ENCODE results near the gene CUL9.
A peak's percentile ranks its signal among the peaks of the same experiment; 100 is the strongest.
"Not testable (repeated sequence)": the region's sequence is repeated elsewhere in the genome, so short reads cannot be mapped to it uniquely, and the experiment has no call there.

The CUL9 gene

DNA sequence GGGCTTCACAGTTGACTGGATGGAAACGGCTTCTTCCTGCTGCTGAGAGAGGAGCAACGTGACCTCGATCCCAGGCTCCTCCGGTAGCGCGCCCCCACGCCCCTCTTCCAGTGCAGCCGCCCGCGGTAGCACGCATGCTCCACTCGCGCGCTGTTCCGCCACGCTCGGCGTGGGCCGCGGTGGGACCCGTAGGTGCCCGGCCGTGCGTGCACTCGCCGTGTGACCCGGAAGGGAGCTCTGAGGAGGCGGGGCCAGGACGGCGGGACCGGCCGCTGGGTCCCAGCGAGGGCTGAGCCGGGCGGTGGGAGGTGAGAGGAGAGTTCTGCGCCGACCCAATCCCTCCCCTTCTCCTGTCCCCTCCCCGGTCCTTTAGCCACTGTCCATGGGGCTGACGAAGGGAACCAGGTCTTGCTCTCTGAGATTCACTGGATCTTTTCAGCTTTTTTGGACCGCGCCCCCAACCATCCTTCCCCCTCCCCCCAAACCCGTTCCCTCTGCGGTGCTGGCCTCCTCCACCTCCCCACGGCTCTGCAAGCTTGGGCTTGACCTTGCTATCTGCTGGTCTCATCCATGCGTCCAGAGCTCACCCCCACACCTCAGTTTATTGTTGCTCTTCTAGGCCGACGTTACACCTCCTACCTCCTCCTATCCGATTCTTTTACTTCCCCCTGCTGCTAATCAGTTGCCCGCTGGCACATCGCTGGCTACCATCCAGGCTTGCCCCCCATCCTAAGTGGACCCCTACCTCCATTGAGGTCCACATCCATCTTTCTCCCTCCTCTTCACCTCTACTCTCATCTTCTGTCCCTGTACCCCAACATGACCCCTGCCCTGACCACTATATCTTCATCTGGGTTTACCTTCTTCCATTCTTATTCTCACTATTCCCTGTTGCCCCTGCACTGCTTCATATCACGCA is at the start of gene CUL9:
Gene CUL9, plus strand, starts transcription at position 255 of the 919 bp plus-strand sequence. CDS start 2,115 bp downstream, outside the sequence.
- peak; percentile 75 for DNase-seq (ENCODE audit: low spot score)

DNA sequence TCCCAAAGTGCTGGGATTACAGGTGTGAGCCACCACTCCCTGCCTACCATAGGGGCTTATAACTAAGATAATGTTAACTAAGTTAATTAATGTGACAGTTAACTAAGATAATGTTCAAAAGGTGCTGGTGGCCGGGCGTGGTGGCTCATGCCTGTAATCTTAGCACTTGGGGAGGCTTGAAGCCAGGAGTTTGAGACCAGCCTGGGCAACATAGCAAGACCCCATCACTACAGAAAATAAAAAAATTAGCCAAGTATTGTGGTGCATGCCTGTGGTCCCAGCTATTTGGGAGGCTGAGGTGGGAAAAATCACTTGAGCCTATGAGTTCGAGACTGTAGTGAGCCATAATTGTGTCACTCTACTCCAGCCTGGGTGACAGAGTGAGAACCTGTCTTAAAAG is 43.7 kb upstream of the CUL9 start:
- DNase-seq (ENCODE audit: low spot score), result no peak

DNA sequence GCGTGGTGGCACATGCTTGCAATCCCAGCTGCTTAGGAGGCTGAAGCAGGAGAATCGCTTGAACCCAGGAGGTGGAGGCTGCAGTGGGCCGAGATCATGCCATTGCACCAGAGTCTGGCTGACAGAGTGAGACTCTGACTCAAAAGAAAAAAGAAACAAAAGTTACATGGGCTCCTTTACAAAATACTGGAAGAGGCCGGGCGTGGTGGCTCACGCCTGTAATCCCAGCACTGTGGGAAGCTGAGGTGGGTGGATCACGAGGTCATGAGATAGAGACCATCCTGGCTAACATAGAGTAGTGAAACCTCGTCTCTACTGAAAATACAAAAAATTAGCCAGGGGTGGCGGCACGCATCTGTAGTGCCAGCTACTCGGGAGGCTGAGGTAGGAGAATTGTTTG is 42.0 kb upstream of the CUL9 start:
- not testable (repeated sequence) for DNase-seq (ENCODE audit: low spot score)

DNA sequence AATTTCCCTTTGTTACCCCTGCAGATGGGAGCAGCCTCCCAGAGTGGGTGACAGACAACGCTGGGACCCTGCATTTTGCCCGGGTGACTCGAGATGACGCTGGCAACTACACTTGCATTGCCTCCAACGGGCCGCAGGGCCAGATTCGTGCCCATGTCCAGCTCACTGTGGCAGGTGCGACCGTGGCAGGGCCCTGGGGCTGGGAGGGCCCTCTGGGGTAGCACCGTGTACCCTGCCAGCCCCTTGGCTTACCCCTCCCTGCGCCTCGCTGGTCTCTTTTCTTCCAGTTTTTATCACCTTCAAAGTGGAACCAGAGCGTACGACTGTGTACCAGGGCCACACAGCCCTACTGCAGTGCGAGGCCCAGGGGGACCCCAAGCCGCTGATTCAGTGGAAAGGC is 40.4 kb upstream of the CUL9 start:
- no peak for DNase-seq (ENCODE audit: low spot score)

DNA sequence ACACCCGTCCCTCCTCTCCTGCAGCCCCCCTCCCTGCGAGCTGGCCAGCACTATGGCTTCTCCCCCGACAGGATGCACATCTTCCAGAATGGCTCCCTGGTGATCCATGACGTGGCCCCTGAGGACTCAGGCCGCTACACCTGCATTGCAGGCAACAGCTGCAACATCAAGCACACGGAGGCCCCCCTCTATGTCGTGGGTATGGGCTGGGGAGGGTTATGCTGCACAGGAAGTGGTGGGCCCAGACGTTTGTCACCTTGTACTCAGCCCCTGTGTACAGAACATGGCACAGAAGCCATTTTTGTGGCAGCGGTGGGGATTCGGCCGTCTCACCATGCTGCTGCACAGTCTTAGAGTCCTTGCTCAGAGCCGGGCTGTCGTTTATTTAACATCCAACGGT is 39.9 kb upstream of the CUL9 start:
- no peak for DNase-seq (ENCODE audit: low spot score)

DNA sequence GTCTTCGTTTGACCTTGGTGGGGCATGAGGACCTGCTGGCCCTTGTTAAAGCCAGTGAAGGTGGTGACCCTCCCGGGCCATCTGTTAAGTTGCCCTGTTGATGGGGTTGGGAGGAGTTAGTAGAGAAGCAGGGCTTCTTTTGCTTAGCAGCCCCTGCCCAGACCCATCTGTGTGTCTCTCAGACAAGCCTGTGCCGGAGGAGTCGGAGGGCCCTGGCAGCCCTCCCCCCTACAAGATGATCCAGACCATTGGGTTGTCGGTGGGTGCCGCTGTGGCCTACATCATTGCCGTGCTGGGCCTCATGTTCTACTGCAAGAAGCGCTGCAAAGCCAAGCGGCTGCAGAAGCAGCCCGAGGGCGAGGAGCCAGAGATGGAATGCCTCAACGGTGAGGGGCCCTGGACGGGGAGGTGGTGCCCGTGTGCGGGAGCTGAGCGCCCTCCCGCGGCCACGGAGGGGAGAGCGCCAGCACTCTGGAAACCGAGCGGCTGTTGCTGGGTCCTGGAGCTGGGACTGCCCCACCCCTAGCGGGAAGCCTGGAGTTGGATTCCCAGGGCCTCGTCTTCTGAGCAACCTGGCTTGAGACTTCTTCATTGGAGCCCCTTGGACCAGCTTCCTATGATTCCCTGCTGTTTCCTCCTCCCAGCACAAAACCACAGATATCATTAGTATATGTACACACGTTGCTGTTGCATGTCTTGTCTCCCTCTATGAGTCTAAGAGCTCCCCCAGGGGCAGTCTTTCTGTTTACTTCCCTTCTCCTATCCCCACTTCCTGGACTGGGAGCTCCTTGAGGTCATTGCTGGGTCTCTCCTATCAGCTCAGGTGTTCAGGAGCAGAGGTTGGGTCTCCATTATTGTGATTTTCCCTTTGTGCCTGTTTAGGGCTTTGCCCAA is 38.5 kb upstream of the CUL9 start:
- DNase-seq (ENCODE audit: low spot score), result peak; percentile 85

DNA sequence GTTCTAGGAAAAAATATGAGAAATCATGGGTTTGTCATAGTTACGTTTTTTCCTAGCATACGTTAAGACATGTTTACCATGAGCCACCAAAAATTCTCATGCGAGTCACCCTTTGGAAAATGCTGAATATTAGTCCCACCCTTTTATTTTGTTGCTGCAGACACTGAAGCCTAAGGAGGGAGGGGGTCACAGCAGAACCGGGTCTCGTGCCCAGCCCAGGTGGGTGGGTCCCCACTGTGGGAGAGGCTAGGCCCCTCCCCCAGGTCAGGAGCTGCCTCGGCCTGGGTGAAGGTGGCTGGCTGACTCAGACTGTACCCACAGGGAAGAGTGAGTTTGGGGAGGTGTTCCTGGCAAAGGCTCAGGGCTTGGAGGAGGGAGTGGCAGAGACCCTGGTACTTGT is 37.1 kb upstream of the CUL9 start:
- no peak for DNase-seq (ENCODE audit: low spot score)

DNA sequence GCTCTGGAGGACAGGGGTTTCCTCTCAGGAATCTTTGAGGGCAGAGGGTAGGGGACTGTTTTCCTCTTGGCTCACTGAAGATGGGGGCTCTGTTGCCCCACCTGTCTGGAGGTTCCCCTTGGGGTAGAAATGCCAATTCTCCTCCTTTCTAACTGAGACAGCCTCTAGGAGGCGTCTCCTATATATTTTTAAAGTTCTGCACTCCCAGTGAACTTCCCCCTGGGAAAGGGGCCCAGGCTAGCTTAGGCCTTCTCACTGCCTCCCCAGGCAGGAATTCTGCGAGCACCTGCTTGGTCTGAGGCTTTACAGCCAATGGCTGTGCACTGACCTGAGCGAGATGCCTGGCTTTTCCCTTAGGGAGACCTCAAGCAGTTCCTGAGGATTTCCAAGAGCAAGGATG is 35.7 kb upstream of the CUL9 start:
- DNase-seq (ENCODE audit: low spot score), result no peak

DNA sequence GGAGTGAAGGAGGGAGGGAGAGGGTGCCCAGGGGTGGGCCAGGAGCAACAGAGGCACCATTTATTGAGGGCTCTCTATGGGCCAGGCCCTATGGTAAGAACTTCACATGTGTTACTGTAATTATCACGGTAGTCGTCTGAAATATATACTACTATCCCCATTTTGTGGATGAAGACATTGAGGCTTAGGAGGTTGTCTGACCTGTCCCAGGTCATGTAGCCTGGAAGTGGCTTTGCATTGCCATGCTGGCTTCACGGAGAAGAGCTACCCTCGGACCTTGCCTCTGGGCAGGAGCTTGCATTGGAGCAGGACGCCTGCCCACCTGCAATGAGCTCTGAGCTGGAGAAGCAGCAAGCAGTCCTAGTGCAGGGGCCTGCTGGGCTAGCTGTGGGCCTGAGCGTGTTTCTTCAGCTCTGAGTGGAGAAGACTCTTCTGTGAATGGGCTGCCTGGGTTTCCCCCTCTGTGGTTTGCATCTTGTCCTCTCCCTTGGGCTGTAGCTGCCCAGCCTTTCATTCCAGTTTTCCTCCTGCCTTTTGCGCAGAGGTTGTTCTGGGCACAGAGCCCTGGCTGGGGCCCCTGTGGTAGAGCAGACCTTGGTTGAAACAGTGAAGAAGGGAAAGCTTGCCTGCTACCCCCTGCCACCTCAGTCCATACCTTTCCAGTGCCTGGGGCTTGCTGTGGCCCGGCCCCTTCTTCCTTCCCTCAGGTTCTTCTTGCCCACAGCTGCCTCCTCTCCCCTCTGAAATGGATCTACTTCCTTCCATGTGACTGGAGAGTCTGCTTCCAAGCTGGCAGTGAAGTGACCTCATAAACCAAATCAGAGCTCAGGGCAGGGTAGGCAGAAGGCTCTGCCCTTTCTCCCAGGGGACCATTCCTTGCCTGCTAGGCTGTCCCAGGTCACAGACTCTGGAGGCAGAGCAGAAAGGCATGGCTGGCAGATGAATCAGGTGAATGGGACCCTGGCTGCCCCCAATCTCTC is 35.0 kb upstream of the CUL9 start:
- no peak for DNase-seq (ENCODE audit: low spot score)

DNA sequence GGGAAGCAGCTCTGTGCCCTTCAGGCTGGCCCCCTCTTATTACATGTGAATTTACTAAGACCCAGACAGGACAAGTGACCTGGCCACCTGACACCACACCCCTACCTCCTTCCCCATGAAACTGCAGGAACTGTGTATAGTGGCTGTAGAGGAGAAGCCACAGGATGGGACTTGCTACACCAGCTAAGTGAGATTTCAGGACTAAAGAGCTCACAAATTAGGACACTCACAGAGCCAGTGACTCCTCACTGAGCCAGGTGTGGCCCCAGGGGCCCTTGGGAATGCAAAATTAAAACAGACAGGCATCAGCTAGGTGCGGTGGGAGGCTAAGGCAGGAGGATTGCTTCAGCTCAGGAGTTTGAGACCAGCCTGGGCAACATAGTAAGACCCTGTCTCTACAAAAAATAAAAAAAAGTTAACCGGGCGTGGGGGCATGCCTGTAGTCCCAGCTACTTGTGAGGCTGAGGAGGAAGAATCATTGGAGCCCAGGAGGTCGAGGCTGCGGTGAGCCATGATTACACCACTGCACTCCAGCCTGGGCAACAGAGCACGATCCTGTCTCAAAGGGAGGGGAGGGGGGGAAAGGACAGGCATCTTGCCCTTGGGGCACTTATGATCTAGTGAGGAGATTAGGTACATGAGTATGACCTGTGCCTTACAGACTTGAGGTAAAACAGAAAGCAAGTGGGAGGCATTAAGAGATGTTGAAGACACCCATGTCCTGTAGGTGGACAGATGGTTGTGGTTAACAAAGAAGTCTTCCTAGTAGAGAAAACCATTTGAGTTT is 34.1 kb upstream of the CUL9 start:
- DNase-seq (ENCODE audit: low spot score), result no peak

DNA sequence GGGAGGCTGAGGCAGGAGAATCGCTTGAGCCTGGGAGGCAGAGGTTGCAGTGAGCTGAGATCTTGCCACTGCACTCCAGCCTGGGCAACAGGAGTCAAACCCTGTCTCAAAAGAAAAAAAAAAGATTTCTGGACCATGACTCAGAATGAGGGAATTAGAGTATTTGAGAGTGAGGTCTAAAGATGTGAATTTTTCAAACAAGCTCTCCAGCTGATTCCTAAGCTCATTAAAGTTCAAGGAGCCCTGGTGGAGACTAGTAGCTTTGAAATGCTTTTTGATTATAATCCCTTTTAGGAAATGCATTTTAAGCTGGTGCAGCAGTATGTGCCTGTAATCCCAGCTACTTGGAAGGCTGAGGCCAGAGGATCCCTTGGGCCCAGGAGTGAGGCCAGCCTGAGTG is 32.7 kb upstream of the CUL9 start:
- DNase-seq (ENCODE audit: low spot score), result no peak

DNA sequence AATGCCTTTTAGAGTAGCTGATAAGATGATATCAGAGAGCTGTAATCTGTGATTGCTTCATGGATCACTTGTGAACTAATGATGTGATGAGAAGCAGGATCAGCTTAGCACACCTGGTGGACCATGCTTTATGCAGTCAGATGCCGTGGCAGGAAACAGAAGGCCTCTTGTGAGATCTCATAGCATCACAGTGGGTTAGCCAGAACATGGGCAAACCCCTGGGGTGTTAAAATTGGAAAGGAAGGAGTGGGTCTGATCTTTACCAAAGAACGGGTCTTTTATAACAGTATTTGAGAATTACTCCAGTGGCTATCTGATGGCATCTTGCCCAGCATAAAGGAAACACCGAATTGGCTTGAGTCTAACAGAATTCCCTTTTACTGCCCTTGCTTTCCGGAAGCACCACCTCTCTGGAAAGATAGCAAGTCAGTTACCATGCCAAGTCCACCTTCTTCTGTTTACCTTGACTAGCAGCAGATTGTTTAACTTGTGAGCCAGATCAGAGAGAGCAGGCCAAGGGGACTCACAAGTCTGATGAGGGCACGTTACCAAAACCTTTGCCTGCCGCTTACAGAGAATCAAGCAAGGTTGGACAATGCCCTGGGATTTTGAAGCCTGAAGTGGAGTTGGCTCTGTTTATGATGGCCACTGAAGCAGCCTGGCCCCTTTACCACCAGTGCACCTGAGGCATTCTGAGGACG is 31.8 kb upstream of the CUL9 start:
- no peak for DNase-seq (ENCODE audit: low spot score)

DNA sequence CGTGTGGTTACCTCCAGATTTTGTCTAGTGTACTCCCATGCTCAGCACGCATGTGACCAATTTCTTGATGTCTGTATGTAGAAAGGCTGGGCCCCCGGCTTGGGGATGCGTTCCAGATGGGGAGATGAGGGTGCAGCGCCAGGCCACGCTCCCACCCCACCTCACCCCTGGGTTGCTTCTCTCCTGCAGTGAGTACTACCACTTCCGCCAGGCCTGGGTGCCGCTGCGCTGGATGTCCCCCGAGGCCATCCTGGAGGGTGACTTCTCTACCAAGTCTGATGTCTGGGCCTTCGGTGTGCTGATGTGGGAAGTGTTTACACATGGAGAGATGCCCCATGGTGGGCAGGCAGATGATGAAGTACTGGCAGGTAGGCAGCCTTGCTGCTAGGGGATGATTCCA is 22.4 kb upstream of the CUL9 start:
- no peak for DNase-seq (ENCODE audit: low spot score)

DNA sequence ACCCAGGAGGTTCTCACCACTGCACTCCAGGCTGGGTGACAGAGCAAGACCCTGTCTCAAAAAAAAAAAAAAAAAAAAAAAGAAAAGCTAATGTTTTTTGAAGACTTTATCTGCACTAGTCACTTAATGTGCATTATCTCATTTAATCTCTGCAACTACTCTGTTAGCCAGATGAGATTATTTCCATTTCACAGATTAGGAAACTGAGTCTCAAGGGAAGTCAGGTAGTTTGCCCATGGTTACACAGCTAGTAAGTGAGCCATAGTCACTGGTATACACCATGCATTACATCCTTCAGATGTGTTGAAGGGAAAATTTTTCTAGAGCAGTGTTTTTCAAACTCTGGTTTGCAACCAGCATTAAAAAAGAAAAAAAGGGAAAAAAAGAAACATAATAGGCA is 18.1 kb upstream of the CUL9 start:
- DNase-seq (ENCODE audit: low spot score), result no peak

DNA sequence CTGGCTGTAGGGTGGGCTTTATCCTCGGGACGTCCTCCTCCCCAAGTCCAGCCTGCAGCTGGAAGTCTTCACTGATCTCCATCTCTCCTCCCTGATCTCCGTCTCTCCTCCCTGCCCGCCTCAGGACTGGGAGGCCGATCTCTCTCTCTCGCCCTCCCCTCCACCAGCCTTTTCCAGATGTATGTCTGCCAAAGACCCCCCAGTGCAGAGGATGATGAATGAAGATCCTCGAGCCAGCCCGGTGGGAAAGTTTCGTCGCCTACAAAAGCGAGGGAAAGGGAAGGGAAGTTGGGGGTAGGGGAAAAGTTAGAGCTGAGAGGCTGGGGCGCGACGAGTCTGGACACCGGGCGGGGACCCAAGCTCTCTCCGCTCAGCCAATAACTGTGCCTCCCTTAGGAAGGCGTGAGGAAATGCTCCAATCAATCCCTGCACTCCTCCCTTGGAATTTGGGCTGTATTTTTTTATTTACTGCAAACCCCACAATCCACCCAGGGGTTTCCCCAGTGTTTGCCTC is 11.5 kb upstream of the CUL9 start:
- no peak for DNase-seq (ENCODE audit: low spot score)

DNA sequence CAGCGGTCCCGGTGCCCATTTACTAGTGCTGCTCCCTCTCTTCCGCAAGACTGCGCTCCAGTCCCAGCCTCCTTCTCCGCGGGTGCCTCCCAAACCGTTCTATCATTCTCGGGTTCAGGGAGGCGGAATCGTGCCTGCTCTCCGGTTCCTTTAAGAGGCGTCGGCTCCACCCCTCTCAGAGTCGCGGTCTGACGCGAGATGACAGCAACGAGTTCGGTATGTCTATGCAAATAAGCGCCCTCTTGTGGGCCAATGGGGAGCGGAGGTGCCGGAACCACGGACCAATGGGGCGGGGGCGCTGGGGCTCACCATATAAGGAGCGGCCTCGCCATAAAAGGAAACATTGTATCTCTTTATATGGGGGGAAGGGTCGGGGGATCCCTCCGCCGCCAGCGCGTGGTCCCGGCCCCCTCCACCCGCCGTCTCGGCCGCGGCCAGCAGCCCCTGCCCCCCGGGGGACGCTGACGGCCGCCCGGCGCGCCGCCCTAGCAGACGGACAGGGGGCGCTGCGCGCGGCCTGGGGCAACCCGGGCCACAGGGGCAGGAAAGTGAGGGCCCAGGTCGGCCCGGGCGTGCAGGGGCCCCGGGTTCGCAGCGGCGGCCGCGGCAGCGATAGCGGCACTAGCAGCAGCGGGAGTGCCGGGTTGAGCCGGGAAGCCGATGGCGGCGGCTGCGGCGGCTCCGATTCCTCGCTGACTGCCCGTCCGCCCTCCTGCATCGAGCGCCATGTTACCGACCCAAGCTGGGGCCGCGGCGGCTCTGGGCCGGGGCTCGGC is 10.9 kb upstream of the CUL9 start, which contains the start of gene SRF:
Gene SRF, plus strand, starts transcription at position 339 of the 776 bp plus-strand sequence. Its CDS starts 388 bp downstream, at position 727.
- peak; percentile 99 for DNase-seq (ENCODE audit: low spot score)

DNA sequence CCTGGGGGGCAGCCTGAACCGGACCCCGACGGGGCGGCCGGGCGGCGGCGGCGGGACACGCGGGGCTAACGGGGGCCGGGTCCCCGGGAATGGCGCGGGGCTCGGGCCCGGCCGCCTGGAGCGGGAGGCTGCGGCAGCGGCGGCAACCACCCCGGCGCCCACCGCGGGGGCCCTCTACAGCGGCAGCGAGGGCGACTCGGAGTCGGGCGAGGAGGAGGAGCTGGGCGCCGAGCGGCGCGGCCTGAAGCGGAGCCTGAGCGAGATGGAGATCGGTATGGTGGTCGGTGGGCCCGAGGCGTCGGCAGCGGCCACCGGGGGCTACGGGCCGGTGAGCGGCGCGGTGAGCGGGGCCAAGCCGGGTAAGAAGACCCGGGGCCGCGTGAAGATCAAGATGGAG is 10.3 kb upstream of the CUL9 start:
- no peak for DNase-seq (ENCODE audit: low spot score)

DNA sequence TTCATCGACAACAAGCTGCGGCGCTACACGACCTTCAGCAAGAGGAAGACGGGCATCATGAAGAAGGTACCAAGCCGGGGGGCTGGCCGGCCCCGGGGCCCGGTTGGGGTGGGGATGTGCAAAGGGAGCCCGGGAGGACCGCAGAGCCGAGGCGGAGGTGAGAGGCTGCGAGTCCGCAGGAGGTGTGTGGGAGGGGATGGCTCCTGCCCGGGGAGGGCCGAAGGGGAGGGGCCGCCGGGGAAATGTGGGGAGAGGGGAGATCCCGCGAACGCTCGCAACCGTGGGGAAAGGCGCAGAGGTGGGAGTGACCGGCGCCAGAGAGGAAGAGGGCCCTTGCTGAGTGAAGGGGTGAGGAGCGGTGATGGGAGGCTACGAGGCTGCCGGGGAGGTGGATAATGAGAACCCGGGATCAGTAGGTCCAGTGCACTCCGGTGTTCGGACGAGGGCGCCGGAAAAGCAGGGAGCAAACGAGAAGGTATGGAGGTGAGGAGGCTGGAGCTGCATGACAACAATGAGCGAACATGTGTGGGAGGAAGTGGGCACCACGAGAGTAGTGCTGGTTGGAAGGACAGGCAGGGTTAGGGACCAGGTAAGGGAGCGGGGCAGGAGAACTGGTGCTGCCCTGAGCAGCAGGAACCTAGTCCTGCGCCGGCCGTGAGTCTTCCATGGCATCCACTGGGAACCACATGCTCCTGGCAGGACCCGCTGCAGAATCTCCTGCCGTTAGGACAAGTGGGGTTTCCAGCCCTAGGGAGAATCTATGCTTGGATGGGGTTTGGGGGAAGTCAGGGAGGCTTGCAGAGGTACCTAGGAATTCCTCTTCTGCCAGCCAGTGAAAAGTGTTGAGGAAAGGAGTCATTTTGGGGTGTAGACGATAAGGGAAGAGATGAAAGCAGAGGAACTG is 9.6 kb upstream of the CUL9 start:
- DNase-seq (ENCODE audit: low spot score), result peak; percentile 53
